H9 (cell line): ENCODE results near the gene ACTL8. TPM values are rescaled to one million over a fixed set of nuclear protein-coding genes. Genes with fewer than 3 reads are reported as not detected.

Experiments used
- DNase-seq: peaks from one replicate; pipeline ENCODE4 v3.0.0-alpha.2; 2017
- H2AFZ ChIP-seq: one replicate; pipeline ENCODE4 v1.6.1; 2013; ENCODE audit warnings: mild to moderate bottlenecking, low read length, control low read depth, moderate library complexity
- H2AK5ac ChIP-seq: 2 replicates; pipeline ENCODE4 v1.6.1; 2013; ENCODE audit warnings: low read length, control low read depth, mixed read lengths; ENCODE audit not compliant: insufficient read length
- H2BK120ac ChIP-seq: one replicate; pipeline ENCODE4 v1.6.1; 2013; ENCODE audit warnings: low read depth, mild to moderate bottlenecking, low read length, control low read depth, inconsistent platforms; ENCODE audit not compliant: poor library complexity, severe bottlenecking
- H2BK12ac ChIP-seq: 2 replicates; pipeline ENCODE4 v1.6.1; 2013; ENCODE audit warnings: low read length, control low read depth, mixed read lengths, low read depth; ENCODE audit not compliant: insufficient read length
- H2BK15ac ChIP-seq: 2 replicates; pipeline ENCODE4 v1.6.1; 2013; ENCODE audit warnings: low read depth, low read length, control low read depth
- H2BK20ac ChIP-seq: one replicate; pipeline ENCODE4 v1.6.1; 2013; ENCODE audit warnings: low read depth, mild to moderate bottlenecking, low read length, control low read depth, inconsistent platforms; ENCODE audit not compliant: poor library complexity, severe bottlenecking
- H2BK5ac ChIP-seq: 2 replicates; pipeline ENCODE4 v1.6.1; 2013; ENCODE audit warnings: low read length, control low read depth, mixed read lengths; ENCODE audit not compliant: insufficient read length
- H3K14ac ChIP-seq: 2 replicates; pipeline ENCODE4 v1.6.1; 2013; ENCODE audit warnings: low read length, control low read depth; ENCODE audit not compliant: insufficient read depth
- H3K18ac ChIP-seq: 2 replicates; pipeline ENCODE4 v1.6.1; 2013; ENCODE audit warnings: low read depth, mild to moderate bottlenecking, mixed read lengths, low read length, control low read depth; ENCODE audit not compliant: insufficient read length
- H3K23ac ChIP-seq: 2 replicates; pipeline ENCODE4 v1.6.1; 2013; ENCODE audit warnings: low read length, control low read depth, mixed read lengths, low read depth; ENCODE audit not compliant: insufficient read length
- H3K23me2 ChIP-seq: 2 replicates; pipeline ENCODE4 v1.6.1; 2013; ENCODE audit warnings: low read depth, mild to moderate bottlenecking, mixed read lengths, low read length, control low read depth; ENCODE audit not compliant: insufficient read length, poor library complexity, severe bottlenecking
- H3K27ac ChIP-seq: 2 replicates; pipeline ENCODE4 v1.5.1; 2013; ENCODE audit warnings: low read length, control low read depth, mixed read lengths, low read depth; ENCODE audit not compliant: insufficient read length
- H3K27me3 ChIP-seq: 2 replicates; pipeline ENCODE4 v1.6.1; 2013; ENCODE audit warnings: low read length, control low read depth, inconsistent platforms; ENCODE audit not compliant: insufficient read depth
- H3K4ac ChIP-seq: 2 replicates; pipeline ENCODE4 v1.6.1; 2013; ENCODE audit warnings: low read depth, mild to moderate bottlenecking, control low read depth, inconsistent platforms, low read length, moderate library complexity
- H3K4me1 ChIP-seq: 2 replicates; pipeline ENCODE4 v1.6.1; 2013; ENCODE audit warnings: low read length, control low read depth, inconsistent platforms; ENCODE audit not compliant: insufficient read depth
- H3K4me2 ChIP-seq: 2 replicates; pipeline ENCODE4 v1.6.1; 2013; ENCODE audit warnings: low read length, control low read depth, mixed read lengths; ENCODE audit not compliant: insufficient read length, insufficient read depth
- H3K56ac ChIP-seq: 2 replicates; pipeline ENCODE4 v1.6.1; 2013; ENCODE audit warnings: low read depth, mild to moderate bottlenecking, mixed read lengths, low read length, control low read depth; ENCODE audit not compliant: insufficient read length
- H3K79me1 ChIP-seq: 2 replicates; pipeline ENCODE4 v1.6.1; 2013; ENCODE audit warnings: low read depth, mild to moderate bottlenecking, moderate library complexity, low read length, control low read depth, inconsistent platforms; ENCODE audit not compliant: insufficient read depth, poor library complexity, severe bottlenecking
- H3K79me2 ChIP-seq: 2 replicates; pipeline ENCODE4 v1.6.1; 2013; ENCODE audit warnings: low read length, control low read depth, inconsistent platforms; ENCODE audit not compliant: insufficient read depth
- H3K9ac ChIP-seq: 2 replicates; pipeline ENCODE4 v1.6.1; 2013; ENCODE audit warnings: low read length, control low read depth, mixed read lengths; ENCODE audit not compliant: insufficient read length; ENCODE audit errors: extremely low read depth
- H3K9me3 ChIP-seq: one replicate; pipeline ENCODE4 v1.6.1; 2013; ENCODE audit warnings: low read depth, low read length, inconsistent platforms; ENCODE audit not compliant: control insufficient read depth
- H3T11ph ChIP-seq: one replicate; pipeline ENCODE4 v1.6.1; 2013; ENCODE audit warnings: mild to moderate bottlenecking, low read length, control low read depth, inconsistent platforms
- H4K20me1 ChIP-seq: one replicate; pipeline ENCODE4 v1.6.1; 2013; ENCODE audit not compliant: control insufficient read depth, insufficient read length, insufficient read depth
- H4K5ac ChIP-seq: 2 replicates; pipeline ENCODE4 v1.6.1; 2013; ENCODE audit warnings: low read depth, mild to moderate bottlenecking, mixed read lengths, low read length, control low read depth; ENCODE audit not compliant: insufficient read length
- H4K8ac ChIP-seq: replicated peaks from 2 replicates; pipeline ENCODE4 v1.6.1; 2013; ENCODE audit warnings: low read length, control low read depth, mixed read lengths, low read depth; ENCODE audit not compliant: insufficient read length
- H4K91ac ChIP-seq: 2 replicates; pipeline ENCODE4 v1.6.1; 2013; ENCODE audit warnings: low read depth, mild to moderate bottlenecking, moderate library complexity, mixed read lengths, low read length, control low read depth; ENCODE audit not compliant: insufficient read length
- H3K27ac Mint-ChIP-seq, 3 experiments: 2 replicates in 2 of 3; 3 replicates in 1 of 3; pipeline ENCODE4 v1.8.0; 2020 to 2021; ENCODE audit warnings: mixed read lengths in 3 of 3, mild to moderate bottlenecking in 1 of 3, moderate library complexity in 1 of 3
- H3K27me3 Mint-ChIP-seq: 2 replicates; pipeline ENCODE4 v1.8.0; 2021; ENCODE audit warnings: low read depth, mild to moderate bottlenecking, moderate library complexity, mixed read lengths
- H3K36me3 Mint-ChIP-seq, 3 experiments: 2 replicates in 2 of 3; 3 replicates in 1 of 3; pipeline ENCODE4 v1.8.0; 2020 to 2021; ENCODE audit warnings: low read depth in 3 of 3, mixed read lengths in 3 of 3; ENCODE audit not compliant: insufficient read depth in 1 of 3
- H3K4me1 Mint-ChIP-seq, 2 experiments: 2 replicates each; pipeline ENCODE4 v1.8.0; 2020; ENCODE audit warnings: mixed read lengths in 2 of 2
- H3K4me3 Mint-ChIP-seq, 2 experiments: 2 replicates in 1 of 2; 3 replicates in 1 of 2; pipeline ENCODE4 v1.8.0; 2020 to 2021; ENCODE audit warnings: mild to moderate bottlenecking in 2 of 2, mixed read lengths in 2 of 2, moderate library complexity in 1 of 2
- H3K9me3 Mint-ChIP-seq, 2 experiments: 2 replicates in 1 of 2; 3 replicates in 1 of 2; pipeline ENCODE4 v1.8.0; 2020; ENCODE audit warnings: mild to moderate bottlenecking in 2 of 2, mixed read lengths in 2 of 2, moderate library complexity in 1 of 2
- WGBS: extraction: QIAGEN DNeasy Blood & Tissue Kit; methylation state at CpG from one replicate; pipeline ENCODE4 v1.1.7; 2013; ENCODE audit warnings: missing lambda C conversion rate, low lambda C conversion rate, mixed read lengths; ENCODE audit not compliant: insufficient read length; ENCODE audit errors: extremely low coverage; 5-methylcytosine and 5-hydroxymethylcytosine counted together
- total RNA-seq: library from RNA; stranded (reverse); gene quantifications from 2 replicates; pipeline ENCODE4 v1.2.1, GENCODE V29; 2021
- TF ChIP-seq, protein P1 (sequence below): fragments of 200-600 bp; sonication (generic); conservative IDR thresholded peaks from 3 replicates; pipeline ENCODE4 v1.8.0; 2021; ENCODE audit warnings: antibody characterized with exemption, mild to moderate bottlenecking

ACTL8 gene
- total RNA-seq, 1 experiment from 2014 or later: not detected

DNA sequence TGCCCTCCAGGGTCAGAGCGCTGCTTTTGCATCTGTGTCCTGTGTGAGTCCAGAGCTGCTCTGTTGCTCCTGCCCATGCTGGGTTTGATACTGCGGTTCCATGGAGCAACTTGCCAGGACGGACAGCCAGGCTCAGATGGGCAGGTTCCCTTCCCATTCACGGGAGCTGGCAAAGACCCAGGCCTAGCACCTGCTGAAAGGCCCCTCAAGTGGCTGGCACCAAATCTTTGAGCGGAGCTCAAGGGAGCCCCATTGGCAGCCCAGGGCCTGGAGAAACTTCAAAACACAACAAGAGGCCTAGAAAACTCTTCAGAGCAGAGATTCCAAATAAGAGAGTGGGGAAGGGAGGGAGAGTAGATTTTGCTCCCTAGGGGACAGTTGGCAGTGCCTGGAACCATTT, 97.2 kb downstream of the ACTL8 start:
- Histone ChIP-seq H3K23ac (no peak overlapping the region), H3K27ac (no peak overlapping the region), H4K91ac (no peak overlapping the region), H3K79me1 (no peaks in the 10 kb centered on the region), H4K8ac (no peak overlapping the region), H3K18ac (no peak overlapping the region), H3K4me2 (no peak overlapping the region), H3T11ph (no peak overlapping the region), H3K4ac (no peak overlapping the region), H4K5ac (no peak overlapping the region), H2AFZ (no peak overlapping the region), H2BK12ac (no peak overlapping the region), H3K9me3 (no peaks in the 10 kb centered on the region), H3K27me3 (no peaks in the 10 kb centered on the region; the same call in 1 of the 2 replicates), H3K14ac (no peak overlapping the region), H3K4me1 (no peaks in the 10 kb centered on the region), H4K20me1 (no peaks in the 10 kb centered on the region), H2BK120ac (no peak overlapping the region), H3K79me2 (no peaks in the 10 kb centered on the region), H3K56ac (no peak overlapping the region), H2BK20ac (no peak overlapping the region), H3K9ac (no peak overlapping the region), H2AK5ac (no peak overlapping the region), H2BK5ac (no peak overlapping the region), H3K23me2 (no peaks in the 10 kb centered on the region), H2BK15ac (no peak overlapping the region)
- Mint-ChIP-seq H3K4me3 (no peak overlapping the region), H3K36me3 (no peaks in the 10 kb centered on the region; a peak in 1 of 7 replicates), H3K9me3 (no peaks in the 10 kb centered on the region), H3K27ac (no peak overlapping the region), H3K27me3 (peaks cover 10% of the 10 kb centered on the region), H3K4me1 (0 out of 4 replicates have a peak, but pooled peaks cover 0 to 5% of the 10 kb centered on the region in 2 experiments)
- no peak for DNase-seq
- TF ChIP-seq, protein P1, sequence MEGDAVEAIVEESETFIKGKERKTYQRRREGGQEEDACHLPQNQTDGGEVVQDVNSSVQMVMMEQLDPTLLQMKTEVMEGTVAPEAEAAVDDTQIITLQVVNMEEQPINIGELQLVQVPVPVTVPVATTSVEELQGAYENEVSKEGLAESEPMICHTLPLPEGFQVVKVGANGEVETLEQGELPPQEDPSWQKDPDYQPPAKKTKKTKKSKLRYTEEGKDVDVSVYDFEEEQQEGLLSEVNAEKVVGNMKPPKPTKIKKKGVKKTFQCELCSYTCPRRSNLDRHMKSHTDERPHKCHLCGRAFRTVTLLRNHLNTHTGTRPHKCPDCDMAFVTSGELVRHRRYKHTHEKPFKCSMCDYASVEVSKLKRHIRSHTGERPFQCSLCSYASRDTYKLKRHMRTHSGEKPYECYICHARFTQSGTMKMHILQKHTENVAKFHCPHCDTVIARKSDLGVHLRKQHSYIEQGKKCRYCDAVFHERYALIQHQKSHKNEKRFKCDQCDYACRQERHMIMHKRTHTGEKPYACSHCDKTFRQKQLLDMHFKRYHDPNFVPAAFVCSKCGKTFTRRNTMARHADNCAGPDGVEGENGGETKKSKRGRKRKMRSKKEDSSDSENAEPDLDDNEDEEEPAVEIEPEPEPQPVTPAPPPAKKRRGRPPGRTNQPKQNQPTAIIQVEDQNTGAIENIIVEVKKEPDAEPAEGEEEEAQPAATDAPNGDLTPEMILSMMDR: no peak
- WGBS: no CpG with 5 or more reads among the region's 5 CpGs
